GM12874 (cell line): Measurements from ENCODE around the gene PINK1.

Source experiments
- CTCF ChIP-seq: IDR thresholded peaks from 2 replicates; pipeline ENCODE4 v1.5.1; 2011; ENCODE audit warnings: low read depth, mild to moderate bottlenecking, control low read depth, low read length, moderate library complexity; ENCODE audit not compliant: insufficient read depth

The PINK1 gene

GRCh38 chr1:20668581-20668980 is 35.3 kb downstream of the PINK1 start:
- TF ChIP-seq CTCF: no peak

- TF ChIP-seq CTCF: no peak
Observed at GRCh38 chr1:20670936-20671335, 37.7 kb downstream of the PINK1 start.

- no peak for TF ChIP-seq CTCF
Observed at GRCh38 chr1:20672265-20672632, 39.0 kb downstream of the PINK1 start.

GRCh38 chr1:20678599-20678998 is 45.3 kb downstream of the PINK1 start:
- no peak for TF ChIP-seq CTCF

GRCh38 chr1:20680269-20680668 is 47.0 kb downstream of the PINK1 start:
- TF ChIP-seq CTCF: no peak

DNA sequence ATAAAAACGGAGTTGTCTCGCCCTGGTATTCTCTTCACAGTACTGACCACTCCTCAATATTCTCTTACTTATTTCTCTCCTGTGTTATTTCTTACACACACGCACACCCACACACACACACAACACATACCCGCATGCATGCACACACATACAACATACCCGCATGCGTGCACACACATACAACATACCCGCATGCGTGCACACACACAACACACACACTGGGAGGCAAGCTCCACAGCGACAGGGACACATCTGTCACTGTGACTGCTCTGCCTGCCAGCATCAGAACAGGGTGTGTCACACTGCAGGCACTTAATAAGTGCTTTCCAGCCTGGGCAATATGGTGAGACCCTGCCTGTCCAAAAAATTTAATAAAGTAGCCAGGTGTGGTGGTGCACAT is 48.7 kb downstream of the PINK1 start:
- TF ChIP-seq CTCF: no peak

DNA sequence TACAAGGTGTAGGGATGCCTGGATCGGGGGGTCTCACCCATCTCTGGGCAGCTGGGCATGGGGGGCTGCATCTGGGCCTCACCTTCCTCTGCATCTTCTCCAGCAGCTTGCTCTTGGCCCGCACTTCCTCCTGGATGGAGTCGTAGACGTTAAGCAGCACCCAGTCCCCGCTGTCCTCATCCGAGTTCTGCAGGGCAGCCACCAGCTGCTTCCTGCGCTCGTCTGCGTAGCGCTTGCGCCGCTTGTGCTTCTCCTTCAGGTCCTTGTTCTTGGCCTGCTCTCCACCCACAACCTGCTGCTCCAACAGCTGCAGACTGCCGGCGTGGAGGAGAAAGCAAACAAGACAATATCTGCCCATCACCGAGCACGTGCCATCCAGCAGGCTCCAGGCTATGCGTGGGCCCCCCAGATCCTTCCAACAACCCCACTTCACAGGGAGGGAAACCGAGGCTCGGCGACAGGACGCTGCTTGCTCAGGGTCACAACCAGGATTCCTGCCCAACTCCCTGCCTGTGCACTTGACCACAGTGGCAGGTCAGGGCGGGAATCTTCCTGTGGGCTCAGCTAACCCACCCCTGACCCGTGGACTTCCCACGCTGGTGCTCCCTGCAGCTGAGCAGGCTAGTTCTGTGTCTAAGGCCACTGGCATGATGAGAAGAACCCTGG is 49.4 kb downstream of the PINK1 start:
- no peak for TF ChIP-seq CTCF
